Fibroblast of lung (primary cell): ENCODE data around the gene PGP. TPM values are rescaled to one million over a fixed set of nuclear protein-coding genes. Genes with fewer than 3 reads are reported as not detected.

ENCODE experiments used
- DNase-seq, 2 donors: peaks; one replicate each; pipeline versions ENCODE4 v3.0.0 to v3.0.0-alpha.2; 2010; ENCODE audit warnings: low read depth in 2 of 2
- H2AFZ ChIP-seq: 2 replicates; pipeline ENCODE4 v1.5.1; 2012; ENCODE audit warnings: low read length, control low read depth, inconsistent platforms
- H3K27ac ChIP-seq: 2 replicates; pipeline ENCODE4 v1.5.1; 2011; ENCODE audit warnings: low read length, control low read depth; ENCODE audit not compliant: insufficient read depth
- H3K27me3 ChIP-seq: 2 replicates; pipeline ENCODE4 v1.5.1; 2011; ENCODE audit warnings: mild to moderate bottlenecking, low read length; ENCODE audit not compliant: control insufficient read depth, insufficient read depth
- H3K36me3 ChIP-seq: 2 replicates; pipeline ENCODE4 v1.5.1; 2011; ENCODE audit warnings: low read length; ENCODE audit not compliant: control insufficient read depth, insufficient read depth
- H3K4me1 ChIP-seq: 2 replicates; pipeline ENCODE4 v1.5.1; 2011; ENCODE audit warnings: low read length; ENCODE audit not compliant: control insufficient read depth, insufficient read depth; ENCODE audit errors: extremely low read depth
- H3K4me2 ChIP-seq: 2 replicates; pipeline ENCODE4 v1.5.1; 2011; ENCODE audit warnings: low read length, control low read depth; ENCODE audit not compliant: insufficient read depth; ENCODE audit errors: extremely low read depth
- H3K4me3 ChIP-seq, 4 experiments: fragments of 200-600 bp in 1 of 4; sonication (generic) in 1 of 4; replicated peaks in 1 of 4; 2 replicates each; pipeline ENCODE4 v1.5.1; 2011 to 2016; ENCODE audit warnings: low read length in 4 of 4, low read depth in 3 of 4, mild to moderate bottlenecking in 3 of 4, control low read depth in 2 of 4, inconsistent platforms in 1 of 4, mixed read lengths in 1 of 4; ENCODE audit not compliant: insufficient read depth in 1 of 4; ENCODE audit errors: control extremely low read depth in 1 of 4
- H3K79me2 ChIP-seq: 2 replicates; pipeline ENCODE4 v1.5.1; 2012; ENCODE audit warnings: mild to moderate bottlenecking, low read length, inconsistent platforms; ENCODE audit not compliant: control insufficient read depth, insufficient read depth
- H3K9ac ChIP-seq: 2 replicates; pipeline ENCODE4 v1.5.1; 2011; ENCODE audit warnings: mild to moderate bottlenecking, low read length, control low read depth; ENCODE audit not compliant: insufficient read depth
- H3K9me3 ChIP-seq: 2 replicates; pipeline ENCODE4 v1.5.1; 2012; ENCODE audit warnings: low read depth, low read length; ENCODE audit not compliant: control insufficient read depth, insufficient read depth
- H4K20me1 ChIP-seq: 2 replicates; pipeline ENCODE4 v1.5.1; 2011; ENCODE audit warnings: low read length; ENCODE audit not compliant: control insufficient read depth, insufficient read depth; ENCODE audit errors: extremely low read depth
- EZH2 ChIP-seq: IDR thresholded peaks from 2 replicates; pipeline ENCODE4 v1.5.1; 2012; ENCODE audit warnings: low read length, control low read depth, mild to moderate bottlenecking; ENCODE audit errors: missing control alignments
- polyA plus RNA-seq, 2 donors: library from polyadenylated mRNA; depleted of rRNA in 1 of 2; stranded (reverse) in 1 of 2; unstranded in 1 of 2; fragments of >200 nt; gene quantifications; 2 replicates each; pipeline ENCODE4 v1.2.1, GENCODE V29; 2011 to 2012; ENCODE audit warnings: missing spikeins in 1 of 2
- total RNA-seq: library from RNA; depleted of rRNA; stranded (reverse); fragments of >200 nt; gene quantifications from 2 replicates; pipeline ENCODE4 v1.2.1, GENCODE V29; 2014
- TF ChIP-seq, protein P1 (sequence below), 2 donors: IDR thresholded peaks in 1 of 2; conservative IDR thresholded peaks in 1 of 2; 1 replicate in 1 of 2; 2 replicates in 1 of 2; pipeline ENCODE4 v1.5.1; 2011 to 2012; ENCODE audit warnings: low read length in 2 of 2, control low read depth in 1 of 2, inconsistent platforms in 1 of 2, low read depth in 1 of 2, mild to moderate bottlenecking in 1 of 2

PGP gene
- total and polyA plus RNA-seq, 2 donors (not counting 1 experiment from before 2014, with no cell fraction given) = 4.2 to 9.6 TPM

DNA sequence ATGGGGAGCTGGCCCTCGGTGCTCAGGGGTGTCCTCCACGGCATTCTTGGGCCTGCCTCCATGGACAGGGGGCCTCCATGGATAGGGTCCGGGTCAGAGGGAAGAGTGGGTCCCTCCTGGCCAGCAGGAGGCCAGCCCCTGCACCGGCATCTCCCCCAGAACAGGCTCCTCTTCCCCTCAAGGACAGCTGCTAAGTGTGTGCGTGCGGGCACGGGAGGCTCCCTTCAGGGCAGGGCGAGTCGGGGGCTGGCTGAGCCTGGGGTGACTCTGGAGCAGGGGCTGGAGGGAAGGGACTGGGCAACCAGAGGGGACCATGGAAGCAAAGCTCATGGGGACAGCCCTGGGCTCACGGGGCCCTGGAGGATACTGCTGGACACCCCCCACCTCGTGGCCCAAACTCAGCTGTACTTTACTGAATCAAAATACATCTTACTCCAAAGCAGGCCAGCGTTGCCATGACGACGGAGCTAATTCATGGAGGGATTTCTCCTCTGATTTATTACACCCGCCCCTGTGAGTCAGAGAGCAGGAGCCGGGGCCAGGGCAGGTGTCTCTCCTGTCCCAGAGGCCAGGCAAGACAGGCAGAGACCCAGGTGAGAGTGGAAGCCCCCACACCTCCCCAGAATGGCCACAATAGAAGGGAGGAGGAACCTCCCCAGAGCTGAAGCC lies 20.3 kb downstream of the PGP start:
- H3K4me3 ChIP-seq = no peak overlapping the region
- no peak overlapping the region for H3K4me2 ChIP-seq
- no peak overlapping the region for H2AFZ ChIP-seq
- no peaks in the 10 kb centered on the region for H4K20me1 ChIP-seq
- H3K4me1 ChIP-seq = no peaks in the 10 kb centered on the region
- no peak overlapping the region for H3K9ac ChIP-seq
- no peaks in the 10 kb centered on the region for H3K9me3 ChIP-seq
- peaks cover 39% of the 10 kb centered on the region for H3K27me3 ChIP-seq
- no peak overlapping the region for H3K27ac ChIP-seq
- peak; percentile 39 to 42 for DNase-seq
- H3K36me3 ChIP-seq = no peaks in the 10 kb centered on the region
- H3K79me2 ChIP-seq = no peaks in the 10 kb centered on the region
- TF ChIP-seq EZH2 = no peak
- TF ChIP-seq, protein P1, sequence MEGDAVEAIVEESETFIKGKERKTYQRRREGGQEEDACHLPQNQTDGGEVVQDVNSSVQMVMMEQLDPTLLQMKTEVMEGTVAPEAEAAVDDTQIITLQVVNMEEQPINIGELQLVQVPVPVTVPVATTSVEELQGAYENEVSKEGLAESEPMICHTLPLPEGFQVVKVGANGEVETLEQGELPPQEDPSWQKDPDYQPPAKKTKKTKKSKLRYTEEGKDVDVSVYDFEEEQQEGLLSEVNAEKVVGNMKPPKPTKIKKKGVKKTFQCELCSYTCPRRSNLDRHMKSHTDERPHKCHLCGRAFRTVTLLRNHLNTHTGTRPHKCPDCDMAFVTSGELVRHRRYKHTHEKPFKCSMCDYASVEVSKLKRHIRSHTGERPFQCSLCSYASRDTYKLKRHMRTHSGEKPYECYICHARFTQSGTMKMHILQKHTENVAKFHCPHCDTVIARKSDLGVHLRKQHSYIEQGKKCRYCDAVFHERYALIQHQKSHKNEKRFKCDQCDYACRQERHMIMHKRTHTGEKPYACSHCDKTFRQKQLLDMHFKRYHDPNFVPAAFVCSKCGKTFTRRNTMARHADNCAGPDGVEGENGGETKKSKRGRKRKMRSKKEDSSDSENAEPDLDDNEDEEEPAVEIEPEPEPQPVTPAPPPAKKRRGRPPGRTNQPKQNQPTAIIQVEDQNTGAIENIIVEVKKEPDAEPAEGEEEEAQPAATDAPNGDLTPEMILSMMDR (conservative IDR thresholded peaks at IDR 0.05 in 1 of 2, IDR thresholded peaks at IDR 0.05 in 1 of 2; ENCODE audit: low read depth in 1 of 2, low read length in 2 of 2) = no peak

DNA sequence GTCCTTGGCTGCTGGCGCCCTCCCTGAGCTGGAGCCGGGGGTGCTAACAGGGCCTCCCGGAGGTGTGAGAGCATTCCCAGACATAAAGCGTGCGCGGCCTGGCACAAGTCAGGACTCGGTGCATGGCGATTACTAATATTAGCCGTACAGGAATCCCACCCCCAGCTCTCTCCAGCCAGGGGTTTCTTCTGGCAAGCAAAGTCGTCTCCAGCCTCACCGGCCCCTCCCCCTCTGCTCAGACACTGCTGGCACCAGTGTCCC lies 23.3 kb downstream of the PGP start:
- Histone ChIP-seq H3K4me2 (no peak overlapping the region), H3K4me1 (no peaks in the 10 kb centered on the region), H2AFZ (no peak overlapping the region), H3K9ac (no peak overlapping the region), H3K4me3 (no peak overlapping the region), H3K9me3 (no peaks in the 10 kb centered on the region), H3K27ac (no peak overlapping the region), H3K79me2 (no peaks in the 10 kb centered on the region), H4K20me1 (no peaks in the 10 kb centered on the region), H3K27me3 (peaks cover 13% of the 10 kb centered on the region), H3K36me3 (no peaks in the 10 kb centered on the region)
- no peak for DNase-seq
- TF ChIP-seq EZH2 = no peak
- TF ChIP-seq, protein P1 (conservative IDR thresholded peaks at IDR 0.05 in 1 of 2, IDR thresholded peaks at IDR 0.05 in 1 of 2; ENCODE audit: low read depth in 1 of 2, low read length in 2 of 2) = no peak

DNA sequence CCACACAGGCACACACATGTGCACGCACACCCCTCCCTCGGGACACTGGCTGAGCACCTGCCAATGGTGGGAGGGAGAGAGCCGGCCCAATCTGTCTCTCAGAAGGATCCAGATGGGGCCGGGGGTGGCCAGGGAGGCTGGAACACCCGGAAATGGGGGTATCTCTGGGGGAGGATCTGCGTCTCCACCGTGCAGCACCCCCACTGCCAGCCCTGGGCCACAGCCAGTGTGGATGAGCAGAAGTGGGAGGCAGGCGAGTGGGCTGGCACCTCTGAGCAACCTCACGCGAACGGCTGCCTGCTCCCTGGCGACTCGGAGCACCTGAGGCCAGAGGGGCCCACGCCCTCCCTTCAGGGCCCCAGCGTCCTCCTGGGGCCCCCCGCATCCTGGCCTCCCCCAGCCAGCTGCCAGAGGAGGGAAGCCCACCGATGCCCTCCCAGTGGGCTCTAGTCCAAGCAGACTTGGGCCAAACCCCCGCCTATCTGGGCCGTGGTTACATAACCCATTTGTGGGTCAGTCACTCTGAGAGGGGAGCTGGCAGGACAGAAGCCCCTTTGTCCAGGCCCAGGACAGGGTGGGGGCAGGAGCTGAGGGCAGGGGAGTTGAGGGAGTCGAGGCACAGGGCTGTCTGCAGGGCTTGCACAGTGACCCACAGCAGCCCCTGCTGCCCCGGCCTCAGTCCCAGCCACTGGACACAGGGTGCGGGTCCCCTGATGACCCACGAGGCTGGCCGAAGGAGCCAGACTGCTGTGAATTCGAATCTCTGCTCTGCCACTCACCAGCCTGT lies 23.8 kb downstream of the PGP start:
- no peak for DNase-seq
- Histone ChIP-seq H3K4me1 (no peaks in the 10 kb centered on the region), H3K4me3 (no peak overlapping the region), H2AFZ (no peak overlapping the region), H4K20me1 (no peaks in the 10 kb centered on the region), H3K36me3 (no peaks in the 10 kb centered on the region), H3K79me2 (no peaks in the 10 kb centered on the region), H3K27me3 (peaks cover 13% of the 10 kb centered on the region), H3K27ac (no peak overlapping the region), H3K4me2 (no peak overlapping the region), H3K9me3 (no peaks in the 10 kb centered on the region), H3K9ac (no peak overlapping the region)
- TF ChIP-seq EZH2 = no peak
- TF ChIP-seq, protein P1 (conservative IDR thresholded peaks at IDR 0.05 in 1 of 2, IDR thresholded peaks at IDR 0.05 in 1 of 2; ENCODE audit: low read depth in 1 of 2, low read length in 2 of 2) = no peak
